ENCODE data around the gene ZNF728.
"Not testable (repeated sequence)": the region's sequence is repeated elsewhere in the genome, so short reads cannot be mapped to it uniquely, and the experiment has no call there.

The ZNF728 gene

GRCh38 chr19:23002690-23003422, at the start of gene ZNF728:
Gene ZNF728, minus strand, starts transcription at chr19:23003176. Its CDS starts 146 bp downstream, at chr19:23003030.
- no peak within 1 kb of the TSS for H3K4me3 Mint-ChIP-seq
- no peak within 1 kb of the TSS for H3K27ac Mint-ChIP-seq
- peaks cover 19% of the 10 kb centered on the region for H3K9me3 Mint-ChIP-seq
- H3K4me1 Mint-ChIP-seq (ENCODE audit: low read depth): no peaks in the 10 kb centered on the region
- peaks cover 6% of the 10 kb centered on the region for H3K36me3 Mint-ChIP-seq (ENCODE audit: low read depth)
- no peaks in the 10 kb centered on the region for H3K27me3 Mint-ChIP-seq

GRCh38 chr19:23052349-23052748, 49.4 kb upstream of the ZNF728 start:
- no peak overlapping the region for H3K4me3 Mint-ChIP-seq
- H3K36me3 Mint-ChIP-seq (ENCODE audit: low read depth): no peaks in the 10 kb centered on the region
- peaks cover 41% of the 10 kb centered on the region for H3K9me3 Mint-ChIP-seq
- no peak overlapping the region for H3K27ac Mint-ChIP-seq
- H3K27me3 Mint-ChIP-seq: no peaks in the 10 kb centered on the region
- no peaks in the 10 kb centered on the region for H3K4me1 Mint-ChIP-seq (ENCODE audit: low read depth)

GRCh38 chr19:23049256-23049655, 46.3 kb upstream of the ZNF728 start:
- no peak overlapping the region for H3K27ac Mint-ChIP-seq
- no peaks in the 10 kb centered on the region for H3K27me3 Mint-ChIP-seq
- no peak overlapping the region for H3K4me3 Mint-ChIP-seq
- no peaks in the 10 kb centered on the region for H3K4me1 Mint-ChIP-seq (ENCODE audit: low read depth)
- H3K9me3 Mint-ChIP-seq: peaks cover 48% of the 10 kb centered on the region
- H3K36me3 Mint-ChIP-seq (ENCODE audit: low read depth): no peaks in the 10 kb centered on the region

GRCh38 chr19:23046743-23047142, 43.8 kb upstream of the ZNF728 start:
- Mint-ChIP-seq H3K27me3 (no peaks in the 10 kb centered on the region), H3K4me1 (ENCODE audit: low read depth) (no peaks in the 10 kb centered on the region), H3K36me3 (ENCODE audit: low read depth) (no peaks in the 10 kb centered on the region), H3K9me3 (peaks cover 52% of the 10 kb centered on the region), H3K4me3 (no peak overlapping the region), H3K27ac (no peak overlapping the region)

GRCh38 chr19:23033721-23034120, 30.7 kb upstream of the ZNF728 start:
- no peak overlapping the region for H3K27ac Mint-ChIP-seq
- peaks cover 11% of the 10 kb centered on the region for H3K9me3 Mint-ChIP-seq

GRCh38 chr19:23015660-23016059, 12.7 kb upstream of the ZNF728 start:
- H3K9me3 Mint-ChIP-seq: peaks cover 58% of the 10 kb centered on the region
- no peaks in the 10 kb centered on the region for H3K27me3 Mint-ChIP-seq
- no peaks in the 10 kb centered on the region for H3K36me3 Mint-ChIP-seq (ENCODE audit: low read depth)
- no peak overlapping the region for H3K27ac Mint-ChIP-seq
- H3K4me3 Mint-ChIP-seq: no peak overlapping the region
- no peaks in the 10 kb centered on the region for H3K4me1 Mint-ChIP-seq (ENCODE audit: low read depth)

More at GRCh38 chr19:23033721-23034120, 30.7 kb upstream of the ZNF728 start:
- no peaks in the 10 kb centered on the region for H3K4me1 Mint-ChIP-seq (ENCODE audit: low read depth)
- H3K36me3 Mint-ChIP-seq (ENCODE audit: low read depth): no peaks in the 10 kb centered on the region
- H3K4me3 Mint-ChIP-seq: no peak overlapping the region
- H3K27me3 Mint-ChIP-seq: no peaks in the 10 kb centered on the region

GRCh38 chr19:22994957-22995356, 8.0 kb downstream of the ZNF728 start:
- not testable (repeated sequence) for H3K27me3 Mint-ChIP-seq; H3K4me3 Mint-ChIP-seq; H3K27ac Mint-ChIP-seq; H3K36me3 Mint-ChIP-seq (ENCODE audit: low read depth); H3K4me1 Mint-ChIP-seq (ENCODE audit: low read depth)
- peaks cover 27% of the 10 kb centered on the region for H3K9me3 Mint-ChIP-seq

- Mint-ChIP-seq H3K27me3 (no peaks in the 10 kb centered on the region), H3K27ac (no peak overlapping the region), H3K9me3 (peaks cover 49% of the 10 kb centered on the region), H3K36me3 (ENCODE audit: low read depth) (peaks cover 31% of the 10 kb centered on the region), H3K4me1 (ENCODE audit: low read depth) (no peaks in the 10 kb centered on the region), H3K4me3 (no peak overlapping the region)
Observed at GRCh38 chr19:22976248-22976647, 26.7 kb downstream of the ZNF728 start.

- not testable (repeated sequence) for H3K27me3 Mint-ChIP-seq; H3K4me1 Mint-ChIP-seq (ENCODE audit: low read depth); H3K27ac Mint-ChIP-seq; H3K4me3 Mint-ChIP-seq
- Mint-ChIP-seq H3K9me3 (peaks cover 45% of the 10 kb centered on the region), H3K36me3 (ENCODE audit: low read depth) (peaks cover 31% of the 10 kb centered on the region)
Observed at GRCh38 chr19:22975546-22976136, 27.3 kb downstream of the ZNF728 start.

- no peak overlapping the region for H3K4me3 Mint-ChIP-seq
Observed at GRCh38 chr19:22945560-22945959, 57.4 kb downstream of the ZNF728 start.

GRCh38 chr19:22935151-22935550, 67.8 kb downstream of the ZNF728 start:
- H3K4me3 Mint-ChIP-seq: no peak overlapping the region
- no peaks in the 10 kb centered on the region for H3K27me3 Mint-ChIP-seq
- peaks cover 15% of the 10 kb centered on the region for H3K9me3 Mint-ChIP-seq
- H3K27ac Mint-ChIP-seq: no peak overlapping the region
- no peaks in the 10 kb centered on the region for H3K4me1 Mint-ChIP-seq (ENCODE audit: low read depth)
- H3K36me3 Mint-ChIP-seq (ENCODE audit: low read depth): no peaks in the 10 kb centered on the region

More at GRCh38 chr19:22945560-22945959, 57.4 kb downstream of the ZNF728 start:
- no peaks in the 10 kb centered on the region for H3K4me1 Mint-ChIP-seq (ENCODE audit: low read depth)
- no peaks in the 10 kb centered on the region for H3K27me3 Mint-ChIP-seq
- H3K9me3 Mint-ChIP-seq: peaks cover 40% of the 10 kb centered on the region
- peaks cover 7% of the 10 kb centered on the region for H3K36me3 Mint-ChIP-seq (ENCODE audit: low read depth)
- H3K27ac Mint-ChIP-seq: no peak overlapping the region

GRCh38 chr19:22927576-22927975, 75.4 kb downstream of the ZNF728 start:
- not testable (repeated sequence) for H3K4me1 Mint-ChIP-seq (ENCODE audit: low read depth); H3K27me3 Mint-ChIP-seq; H3K36me3 Mint-ChIP-seq (ENCODE audit: low read depth); H3K4me3 Mint-ChIP-seq; H3K27ac Mint-ChIP-seq
- H3K9me3 Mint-ChIP-seq: peaks cover 18% of the 10 kb centered on the region

GRCh38 chr19:22925181-22925580, 77.8 kb downstream of the ZNF728 start:
- H3K9me3 Mint-ChIP-seq: peaks cover 19% of the 10 kb centered on the region
- not testable (repeated sequence) for H3K4me1 Mint-ChIP-seq (ENCODE audit: low read depth); H3K4me3 Mint-ChIP-seq; H3K27me3 Mint-ChIP-seq; H3K27ac Mint-ChIP-seq; H3K36me3 Mint-ChIP-seq (ENCODE audit: low read depth)
